Large intestine (tissue), 3 donors: ENCODE measurements around the gene DDIT3. TPM values are rescaled to one million over a fixed set of nuclear protein-coding genes. Genes with fewer than 3 reads are reported as not detected.
"Not testable (repeated sequence)": the region's sequence is repeated elsewhere in the genome, so short reads cannot be mapped to it uniquely, and the experiment has no call there.

Source experiments
- DNase-seq, 2 donors: peaks; one replicate each; pipeline versions ENCODE4 v3.0.0 to v3.0.0-alpha.2; 2013
- H3K27ac ChIP-seq: one replicate; pipeline ENCODE4 v1.5.1; 2013; ENCODE audit warnings: low read length
- H3K27me3 ChIP-seq: 2 replicates; pipeline ENCODE4 v1.6.1; 2013; ENCODE audit warnings: low read length; ENCODE audit not compliant: control insufficient read depth, insufficient read depth
- H3K36me3 ChIP-seq: 2 replicates; pipeline ENCODE4 v1.6.1; 2013; ENCODE audit warnings: low read length; ENCODE audit not compliant: control insufficient read depth, insufficient read depth
- H3K4me1 ChIP-seq: one replicate; pipeline ENCODE4 v1.6.1; 2013; ENCODE audit warnings: low read length; ENCODE audit not compliant: control insufficient read depth, insufficient read depth
- H3K4me3 ChIP-seq: one replicate; pipeline ENCODE4 v1.5.1; 2013; ENCODE audit warnings: low read length
- H3K9me3 ChIP-seq: one replicate; pipeline ENCODE4 v1.6.1; 2013; ENCODE audit warnings: mild to moderate bottlenecking, low read depth, low read length, moderate library complexity; ENCODE audit not compliant: control insufficient read depth
- WGBS: methylation state at CpG from one replicate; pipeline ENCODE4 v1.1.5; 2013; ENCODE audit warnings: low lambda C conversion rate; ENCODE audit not compliant: insufficient coverage; 5-methylcytosine and 5-hydroxymethylcytosine counted together
- polyA plus RNA-seq: library from polyadenylated mRNA; unstranded; fragments of 120-200 nt; gene quantifications from one replicate; pipeline ENCODE4 v1.2.1, GENCODE V29; 2013

Gene DDIT3
- polyA plus RNA-seq, 1 donor, result 39.9 TPM

GRCh38 chr12:57497223-57498131 is 22.8 kb downstream of the DDIT3 start:
- DNase-seq, result no peak
- no peaks in the 10 kb centered on the region for H3K4me1 ChIP-seq
- H3K9me3 ChIP-seq, result no peaks in the 10 kb centered on the region
- no peak overlapping the region for H3K4me3 ChIP-seq
- H3K36me3 ChIP-seq, result peaks cover 49% of the 10 kb centered on the region
- H3K27ac ChIP-seq, result no peak overlapping the region
- WGBS, result 100% methylated on average over 4 of the region's 12 CpGs
- no peaks in the 10 kb centered on the region for H3K27me3 ChIP-seq

- Histone ChIP-seq H3K4me1 (no peaks in the 10 kb centered on the region), H3K36me3 (peaks cover 45% of the 10 kb centered on the region), H3K4me3 (no peak overlapping the region), H3K27ac (no peak overlapping the region), H3K9me3 (no peaks in the 10 kb centered on the region), H3K27me3 (no peaks in the 10 kb centered on the region)
- no peak for DNase-seq
Observed at GRCh38 chr12:57496822-57497221, 23.5 kb downstream of the DDIT3 start.

GRCh38 chr12:57495051-57495701 is 25.1 kb downstream of the DDIT3 start:
- not testable (repeated sequence) for H3K4me1 ChIP-seq, DNase-seq, H3K27ac ChIP-seq, H3K27me3 ChIP-seq, H3K4me3 ChIP-seq, H3K9me3 ChIP-seq
- no CpG with 5 or more reads among the region's 48 CpGs for WGBS
- peaks cover 47% of the 10 kb centered on the region for H3K36me3 ChIP-seq

GRCh38 chr12:57491393-57492280 is 28.7 kb downstream of the DDIT3 start:
- no peak for DNase-seq
- WGBS, result 83% methylated on average over 1 of the region's 15 CpGs
- Histone ChIP-seq H3K27ac (no peak overlapping the region), H3K36me3 (peaks cover 31% of the 10 kb centered on the region), H3K9me3 (no peaks in the 10 kb centered on the region), H3K27me3 (no peaks in the 10 kb centered on the region), H3K4me3 (no peak overlapping the region), H3K4me1 (peaks cover 5% of the 10 kb centered on the region)

GRCh38 chr12:57490126-57490525 is 30.2 kb downstream of the DDIT3 start:
- WGBS, result no CpG with 5 or more reads among the region's 4 CpGs
- DNase-seq, result no peak
- Histone ChIP-seq H3K36me3 (peaks cover 29% of the 10 kb centered on the region), H3K4me3 (no peak overlapping the region), H3K9me3 (no peaks in the 10 kb centered on the region), H3K27ac (no peak overlapping the region), H3K27me3 (no peaks in the 10 kb centered on the region), H3K4me1 (peaks cover 5% of the 10 kb centered on the region)

GRCh38 chr12:57489157-57489641 is 31.1 kb downstream of the DDIT3 start:
- DNase-seq, result no peak
- no peaks in the 10 kb centered on the region for H3K9me3 ChIP-seq
- WGBS, result 100% methylated on average over 2 of the region's 5 CpGs
- peaks cover 5% of the 10 kb centered on the region for H3K4me1 ChIP-seq
- H3K36me3 ChIP-seq, result peaks cover 29% of the 10 kb centered on the region
- no peaks in the 10 kb centered on the region for H3K27me3 ChIP-seq
- peak overlapping the region; percentile 92 for H3K4me3 ChIP-seq
- H3K27ac ChIP-seq, result no peak overlapping the region

GRCh38 chr12:57488402-57489156 is 31.7 kb downstream of the DDIT3 start:
- Histone ChIP-seq H3K27ac (no peak overlapping the region), H3K4me1 (peaks cover 5% of the 10 kb centered on the region), H3K9me3 (no peaks in the 10 kb centered on the region), H3K27me3 (peaks cover under 1% of the 10 kb centered on the region), H3K4me3 (peak overlapping the region; percentile 92), H3K36me3 (peaks cover 29% of the 10 kb centered on the region)
- WGBS, result 0% methylated on average over 5 of the region's 11 CpGs
- DNase-seq, result no peak

GRCh38 chr12:57487597-57488401 is 32.5 kb downstream of the DDIT3 start, which contains the start of gene MARS1:
MARS1 (plus strand) TSS chr12:57488068; CDS start chr12:57488091, 23 bp downstream.
- WGBS, result 0% methylated on average over 3 of the region's 47 CpGs
- H3K27me3 ChIP-seq, result peaks cover 2% of the 10 kb centered on the region
- peak within 1 kb of the TSS; percentile 92 for H3K4me3 ChIP-seq
- H3K27ac ChIP-seq, result peak within 1 kb of the TSS; percentile 30
- peaks cover 27% of the 10 kb centered on the region for H3K36me3 ChIP-seq
- DNase-seq, result peak; percentile 96 to 98
- H3K9me3 ChIP-seq, result no peaks in the 10 kb centered on the region
- H3K4me1 ChIP-seq, result peaks cover 5% of the 10 kb centered on the region

GRCh38 chr12:57487055-57487596 is 33.2 kb downstream of the DDIT3 start:
- Histone ChIP-seq H3K36me3 (peaks cover 23% of the 10 kb centered on the region), H3K4me1 (peaks cover 5% of the 10 kb centered on the region), H3K9me3 (no peaks in the 10 kb centered on the region), H3K27ac (no peak overlapping the region), H3K27me3 (peaks cover 2% of the 10 kb centered on the region), H3K4me3 (peak overlapping the region; percentile 92)
- WGBS, result no CpG with 5 or more reads among the region's 27 CpGs
- DNase-seq, result no peak
